Mucosa of descending colon (tissue), 3 donors: ENCODE results near the gene FMNL1. TPM values are rescaled to one million over a fixed set of nuclear protein-coding genes. Genes with fewer than 3 reads are reported as not detected.
A peak's percentile ranks its signal among the peaks of the same experiment; 100 is the strongest.

Experiments used
- ATAC-seq: fragments of 200-7000 bp; cut with Tn5 transposase; one replicate; pipeline ENCODE4 v1.9.1; 2020; ENCODE audit warnings: mild to moderate bottlenecking, moderate library complexity
- DNase-seq, 3 donors: peaks; one replicate each; pipeline ENCODE4 v3.0.0-alpha.2; 2020
- H3K36me3 ChIP-seq: fragments of 200-600 bp; one replicate; pipeline ENCODE4 v1.8.0; 2021; ENCODE audit warnings: low read depth, mild to moderate bottlenecking
- H3K4me1 ChIP-seq: fragments of 200-600 bp; one replicate; pipeline ENCODE4 v1.8.0; 2021; ENCODE audit warnings: low read depth, mild to moderate bottlenecking
- H3K4me3 ChIP-seq: fragments of 200-600 bp; one replicate; pipeline ENCODE4 v1.8.0; 2021; ENCODE audit warnings: mild to moderate bottlenecking
- H3K9me3 ChIP-seq: fragments of 200-600 bp; one replicate; pipeline ENCODE4 v1.8.0; 2021; ENCODE audit warnings: mild to moderate bottlenecking
- CTCF ChIP-seq: fragments of 200-600 bp; IDR thresholded peaks from one replicate; pipeline ENCODE4 v1.8.0; 2022; ENCODE audit warnings: antibody characterized with exemption, mild to moderate bottlenecking
- intact Hi-C, 2 donors: fragments of 100-400 bp; cut with DNase I in 1 of 2; cut with micrococcal nuclease in 1 of 2; formaldehyde crosslinking; loops; one replicate each; pipeline versions ENCODE4 v1.11.0 to v1.11.1; 2022; cut with DNase I, micrococcal nuclease
- long read RNA-seq, 2 donors: library from polyadenylated mRNA; unstranded; transcript quantifications; one replicate each; pipeline ENCODE4 v2.0.0, GENCODE V29; 2019 to 2021
- total RNA-seq, 3 donors: library from RNA; stranded (reverse); fragmentation: NEBNext Ultra II Directional in 2 of 3; extraction: Animal tissue kit (Norgen Biotek cat#: 25700) in 2 of 3; gene quantifications; one replicate each; pipeline versions ENCODE4 v1.2.1 to v1.2.4, GENCODE V29; 2021 to 2023
- donor health status: DM: no; HTN: no; CAD: no; lungs with moderate emphysema.
- donor health status: DM: no; HTN: no; CAD: no.
- donor health status: DM: no; HTN: yes; CAD: no.

The FMNL1 gene, protein sequence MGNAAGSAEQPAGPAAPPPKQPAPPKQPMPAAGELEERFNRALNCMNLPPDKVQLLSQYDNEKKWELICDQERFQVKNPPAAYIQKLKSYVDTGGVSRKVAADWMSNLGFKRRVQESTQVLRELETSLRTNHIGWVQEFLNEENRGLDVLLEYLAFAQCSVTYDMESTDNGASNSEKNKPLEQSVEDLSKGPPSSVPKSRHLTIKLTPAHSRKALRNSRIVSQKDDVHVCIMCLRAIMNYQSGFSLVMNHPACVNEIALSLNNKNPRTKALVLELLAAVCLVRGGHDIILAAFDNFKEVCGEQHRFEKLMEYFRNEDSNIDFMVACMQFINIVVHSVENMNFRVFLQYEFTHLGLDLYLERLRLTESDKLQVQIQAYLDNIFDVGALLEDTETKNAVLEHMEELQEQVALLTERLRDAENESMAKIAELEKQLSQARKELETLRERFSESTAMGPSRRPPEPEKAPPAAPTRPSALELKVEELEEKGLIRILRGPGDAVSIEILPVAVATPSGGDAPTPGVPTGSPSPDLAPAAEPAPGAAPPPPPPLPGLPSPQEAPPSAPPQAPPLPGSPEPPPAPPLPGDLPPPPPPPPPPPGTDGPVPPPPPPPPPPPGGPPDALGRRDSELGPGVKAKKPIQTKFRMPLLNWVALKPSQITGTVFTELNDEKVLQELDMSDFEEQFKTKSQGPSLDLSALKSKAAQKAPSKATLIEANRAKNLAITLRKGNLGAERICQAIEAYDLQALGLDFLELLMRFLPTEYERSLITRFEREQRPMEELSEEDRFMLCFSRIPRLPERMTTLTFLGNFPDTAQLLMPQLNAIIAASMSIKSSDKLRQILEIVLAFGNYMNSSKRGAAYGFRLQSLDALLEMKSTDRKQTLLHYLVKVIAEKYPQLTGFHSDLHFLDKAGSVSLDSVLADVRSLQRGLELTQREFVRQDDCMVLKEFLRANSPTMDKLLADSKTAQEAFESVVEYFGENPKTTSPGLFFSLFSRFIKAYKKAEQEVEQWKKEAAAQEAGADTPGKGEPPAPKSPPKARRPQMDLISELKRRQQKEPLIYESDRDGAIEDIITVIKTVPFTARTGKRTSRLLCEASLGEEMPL
- 10 to 100 TPM in 2 of 3 donors, 1 to 10 TPM in 1; 7.4 to 18.1 (median 17.3) TPM for total RNA-seq
- long read RNA-seq, donor 1, partial matches to known transcripts: 5 of 6 reads
- long read RNA-seq, donor 1, other reads (novel, unspliced or antisense): 1 of 6 reads
- long read RNA-seq, donor 2: 0 reads

DNA sequence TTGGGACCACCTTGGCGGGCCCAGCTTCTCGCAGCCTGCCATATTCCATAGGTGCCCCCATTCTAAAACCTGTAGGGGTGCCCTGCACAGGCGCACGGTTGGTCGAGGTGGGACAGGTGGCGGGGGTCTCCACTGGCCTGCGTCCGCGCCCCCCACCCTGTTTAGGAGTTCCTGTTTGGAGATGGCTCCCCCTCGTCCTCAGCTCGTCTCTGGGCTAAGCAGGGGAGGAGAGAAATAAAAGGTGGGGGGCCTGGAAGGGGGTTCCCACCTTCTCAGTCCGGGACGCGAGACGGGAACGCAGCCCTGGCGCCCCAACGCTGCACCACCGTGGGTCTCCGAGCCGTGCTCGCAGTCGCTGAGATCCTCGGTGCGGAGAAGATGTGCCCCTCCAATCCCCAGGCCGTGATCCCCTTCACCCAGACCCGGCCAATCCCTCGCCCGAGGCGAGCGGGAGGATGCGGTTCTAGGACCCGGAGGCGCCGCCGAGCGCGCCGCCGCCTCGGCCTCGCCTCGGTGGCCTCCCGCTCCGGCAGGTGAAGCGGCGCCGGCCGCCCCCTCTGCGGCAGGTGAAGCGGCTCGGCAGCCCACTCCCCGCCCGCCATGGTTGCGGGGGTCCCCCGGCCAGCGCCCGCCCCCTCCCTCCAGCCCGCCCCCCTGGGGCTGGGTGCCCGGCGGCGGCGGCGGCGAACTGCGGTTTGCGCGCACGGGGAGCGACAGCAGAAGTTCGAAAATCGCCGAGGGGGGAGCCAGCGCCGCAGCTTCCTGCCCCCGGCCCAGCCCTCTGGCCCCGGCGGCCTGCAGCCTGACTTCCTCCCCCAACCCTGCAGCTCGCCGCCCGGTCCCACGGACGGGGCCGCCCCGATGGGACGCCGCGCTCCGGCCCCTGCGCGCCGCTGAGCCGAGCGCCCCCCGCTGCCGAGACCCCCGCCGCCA is at the start of gene FMNL1:
Gene FMNL1 (plus strand): TSS at position 805 of the 933 bp plus-strand sequence. CDS start 240 bp downstream, outside the sequence.
- ATAC-seq (peak; percentile 42), DNase-seq (peak; percentile 59 to 88 (median 73))
- Histone ChIP-seq H3K36me3 (no peaks in the 10 kb centered on the region), H3K4me1 (no peaks in the 10 kb centered on the region), H3K4me3 (peak within 1 kb of the TSS; percentile 48), H3K9me3 (no peaks in the 10 kb centered on the region)
- no peak for TF ChIP-seq CTCF
- intact Hi-C loops: loop anchor here in 1 of 2 donors (5.0 kb wide), 1 partner anchor 166 kb away; no protein-coding TSS in a partner anchor

- ATAC-seq (no peak), DNase-seq (no peak)
- TF ChIP-seq CTCF: no peak
- no peaks in the 10 kb centered on the region for H3K36me3 ChIP-seq
- H3K4me3 ChIP-seq: no peak overlapping the region
- peaks cover 36% of the 10 kb centered on the region for H3K4me1 ChIP-seq
- intact Hi-C loops: no loop called here
- no peaks in the 10 kb centered on the region for H3K9me3 ChIP-seq
Measured at GRCh38 chr17:45172232-45172540, 49.5 kb upstream of the FMNL1 start.

DNA sequence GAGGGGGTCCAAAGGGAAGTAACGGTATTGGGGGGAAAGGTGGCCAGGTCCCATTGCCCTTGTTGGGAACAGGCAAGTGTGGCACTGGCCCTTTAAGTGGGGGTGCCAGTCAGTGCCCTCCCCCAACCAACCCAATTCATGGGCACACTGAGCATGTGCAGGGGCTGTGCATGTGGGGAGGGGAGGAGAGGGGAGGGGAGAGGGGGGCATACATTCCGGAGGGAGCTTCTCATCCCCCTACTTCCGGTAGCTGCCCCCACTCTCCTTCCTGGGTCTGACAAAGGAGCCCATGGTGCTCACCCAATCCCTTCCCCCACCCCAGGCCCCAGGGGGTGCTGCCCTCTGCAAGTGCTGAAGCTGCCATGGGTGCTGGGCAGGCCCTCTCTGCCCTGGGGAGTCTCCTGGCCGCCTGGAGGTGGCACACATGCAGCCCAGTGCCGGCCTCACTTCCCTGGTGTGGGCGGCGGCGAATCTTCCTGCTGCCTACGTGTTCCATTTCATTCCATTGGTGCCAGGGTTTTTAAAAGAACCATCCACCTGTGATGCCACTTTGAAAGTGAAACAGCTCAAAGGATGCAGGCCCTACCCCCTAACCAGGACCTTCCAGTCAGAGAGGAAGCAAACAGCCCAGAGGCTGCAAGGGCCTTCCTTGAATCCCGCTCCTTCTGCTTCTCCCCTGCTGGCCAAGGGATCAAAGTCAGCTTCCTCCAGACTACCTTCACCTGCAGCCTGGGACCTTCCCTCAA is 49.0 kb upstream of the FMNL1 start:
- intact Hi-C loops: no loop called here
- TF ChIP-seq CTCF: no peak
- no peaks in the 10 kb centered on the region for H3K9me3 ChIP-seq
- ATAC-seq: peak; percentile 74
- H3K4me3 ChIP-seq: no peak overlapping the region
- no peaks in the 10 kb centered on the region for H3K36me3 ChIP-seq
- H3K4me1 ChIP-seq: peaks cover 36% of the 10 kb centered on the region
- peak; percentile 79 to 82 (median 81) for DNase-seq

DNA sequence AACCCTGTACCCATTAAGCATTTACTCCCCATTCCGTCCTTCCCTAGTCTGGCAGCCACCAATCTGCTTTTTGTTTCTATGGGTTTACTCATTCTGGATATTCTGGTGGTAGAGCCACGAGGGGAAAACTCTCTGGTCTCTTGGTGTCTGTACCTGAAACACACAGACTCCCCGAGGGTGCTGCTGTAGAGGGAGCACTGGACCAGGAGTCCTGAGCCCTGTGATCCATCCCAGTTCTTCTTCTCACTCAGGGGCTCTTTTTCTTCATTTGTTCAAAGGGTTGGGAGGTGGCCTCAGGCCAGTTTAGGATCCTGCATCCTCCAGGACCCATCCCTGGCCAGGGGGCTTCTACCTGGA is 45.9 kb upstream of the FMNL1 start:
- intact Hi-C loops: no loop called here

More for the DNA sequence above, 45.9 kb upstream of the FMNL1 start:
- no peak for TF ChIP-seq CTCF
- H3K9me3 ChIP-seq: no peaks in the 10 kb centered on the region
- no peaks in the 10 kb centered on the region for H3K36me3 ChIP-seq
- no peak for DNase-seq
- no peak overlapping the region for H3K4me3 ChIP-seq
- peaks cover 36% of the 10 kb centered on the region for H3K4me1 ChIP-seq
- ATAC-seq: no peak
